Breast epithelium (tissue), 3 donors: ENCODE measurements around the gene IL12RB2.

Source experiments
- POLR2A ChIP-seq: fragments of 450-650 bp; IDR thresholded peaks from one replicate; pipeline ENCODE4 v1.6.1; 2016; ENCODE audit warnings: antibody characterized with exemption, mild to moderate bottlenecking, moderate library complexity
- POLR2AphosphoS5 ChIP-seq, 3 donors: sonication (generic); formaldehyde crosslinking; IDR thresholded peaks; one replicate each; pipeline ENCODE4 v1.6.1; 2017; ENCODE audit warnings: antibody characterized with exemption in 3 of 3
- TF ChIP-seq, protein P1 (sequence below), 3 donors: fragments of 450-650 bp; IDR thresholded peaks; one replicate each; pipeline ENCODE4 v1.5.1; 2016 to 2017; ENCODE audit warnings: antibody characterized with exemption in 3 of 3, mild to moderate bottlenecking in 3 of 3, moderate library complexity in 3 of 3

GRCh38 chr1:67393737-67394136 lies 86.1 kb downstream of the IL12RB2 start:
- TF ChIP-seq POLR2A (no peak), POLR2AphosphoS5 (IDR thresholded peaks at IDR 0.05) (no peak)
- TF ChIP-seq, protein P1, sequence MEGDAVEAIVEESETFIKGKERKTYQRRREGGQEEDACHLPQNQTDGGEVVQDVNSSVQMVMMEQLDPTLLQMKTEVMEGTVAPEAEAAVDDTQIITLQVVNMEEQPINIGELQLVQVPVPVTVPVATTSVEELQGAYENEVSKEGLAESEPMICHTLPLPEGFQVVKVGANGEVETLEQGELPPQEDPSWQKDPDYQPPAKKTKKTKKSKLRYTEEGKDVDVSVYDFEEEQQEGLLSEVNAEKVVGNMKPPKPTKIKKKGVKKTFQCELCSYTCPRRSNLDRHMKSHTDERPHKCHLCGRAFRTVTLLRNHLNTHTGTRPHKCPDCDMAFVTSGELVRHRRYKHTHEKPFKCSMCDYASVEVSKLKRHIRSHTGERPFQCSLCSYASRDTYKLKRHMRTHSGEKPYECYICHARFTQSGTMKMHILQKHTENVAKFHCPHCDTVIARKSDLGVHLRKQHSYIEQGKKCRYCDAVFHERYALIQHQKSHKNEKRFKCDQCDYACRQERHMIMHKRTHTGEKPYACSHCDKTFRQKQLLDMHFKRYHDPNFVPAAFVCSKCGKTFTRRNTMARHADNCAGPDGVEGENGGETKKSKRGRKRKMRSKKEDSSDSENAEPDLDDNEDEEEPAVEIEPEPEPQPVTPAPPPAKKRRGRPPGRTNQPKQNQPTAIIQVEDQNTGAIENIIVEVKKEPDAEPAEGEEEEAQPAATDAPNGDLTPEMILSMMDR (IDR thresholded peaks at IDR 0.05): no peak
